ENCODE data around the gene KIRREL3.

KIRREL3 gene

GRCh38 chr11:126548581-126549550, 451.7 kb downstream of the KIRREL3 start:
- DNase-seq: no peak

DNA sequence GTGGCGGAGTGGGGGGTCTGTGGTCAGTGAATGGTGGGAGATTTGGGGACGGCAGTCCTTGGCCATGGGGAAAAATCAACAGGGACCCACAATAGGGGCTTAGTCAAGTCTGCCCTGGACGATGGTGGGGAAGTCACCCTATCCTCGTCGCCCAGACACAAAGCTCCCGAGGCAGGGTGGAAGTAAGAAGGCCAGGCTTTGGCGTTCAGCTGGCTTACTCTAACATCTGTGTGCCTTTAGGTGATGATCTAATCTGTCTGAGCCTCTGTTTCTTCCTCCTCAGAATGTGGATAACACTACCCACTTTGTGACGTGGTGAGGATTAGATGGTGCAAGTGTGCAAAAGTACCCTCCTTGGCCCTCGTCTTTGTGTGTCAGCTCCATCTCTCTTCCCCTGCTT, 452.9 kb downstream of the KIRREL3 start:
- no peak for DNase-seq

DNA sequence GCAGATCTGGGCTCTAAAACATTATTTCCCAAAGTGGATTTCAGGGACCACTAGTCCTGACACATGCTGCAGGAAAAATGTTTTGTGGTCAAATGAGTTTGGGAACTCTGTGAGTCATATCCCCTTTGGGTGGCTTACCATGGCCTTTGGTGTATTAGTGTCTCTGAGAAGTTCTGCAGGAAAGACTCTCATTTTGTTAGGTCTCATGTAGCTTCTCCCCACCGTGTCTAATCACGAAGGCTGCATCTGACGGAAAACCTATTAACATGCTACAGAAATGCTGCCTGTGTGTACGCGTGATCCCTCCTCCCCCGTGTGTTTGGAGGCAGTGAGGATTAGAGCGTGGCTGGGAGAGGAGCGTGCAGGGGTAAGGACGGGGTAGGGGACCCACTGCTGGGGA, 453.4 kb downstream of the KIRREL3 start:
- no peak for DNase-seq

GRCh38 chr11:126546694-126547093, 453.9 kb downstream of the KIRREL3 start:
- DNase-seq: no peak

DNA sequence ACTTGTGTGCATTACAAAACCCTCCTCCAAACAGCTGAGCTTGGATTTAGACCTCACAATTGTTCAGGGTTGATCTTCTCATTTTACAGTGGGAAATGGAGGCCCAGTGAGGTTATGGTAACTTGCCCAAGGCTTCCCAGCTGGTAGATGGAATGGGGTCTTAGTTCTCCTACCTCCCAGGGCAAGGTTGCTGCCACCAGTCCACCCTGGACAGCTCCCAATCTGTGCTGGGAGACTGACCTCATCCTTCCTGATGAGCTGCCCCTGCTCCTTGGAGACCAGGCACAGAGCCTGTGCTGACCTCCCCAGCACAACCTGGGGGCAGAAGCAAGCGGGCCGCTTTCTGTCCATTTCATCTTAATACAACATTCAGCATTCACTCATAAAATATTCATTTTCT, 454.4 kb downstream of the KIRREL3 start:
- no peak for DNase-seq

GRCh38 chr11:126545057-126545555, 455.5 kb downstream of the KIRREL3 start:
- no peak for DNase-seq

- DNase-seq: no peak
Measured at GRCh38 chr11:126544108-126545056, 456.2 kb downstream of the KIRREL3 start.

DNA sequence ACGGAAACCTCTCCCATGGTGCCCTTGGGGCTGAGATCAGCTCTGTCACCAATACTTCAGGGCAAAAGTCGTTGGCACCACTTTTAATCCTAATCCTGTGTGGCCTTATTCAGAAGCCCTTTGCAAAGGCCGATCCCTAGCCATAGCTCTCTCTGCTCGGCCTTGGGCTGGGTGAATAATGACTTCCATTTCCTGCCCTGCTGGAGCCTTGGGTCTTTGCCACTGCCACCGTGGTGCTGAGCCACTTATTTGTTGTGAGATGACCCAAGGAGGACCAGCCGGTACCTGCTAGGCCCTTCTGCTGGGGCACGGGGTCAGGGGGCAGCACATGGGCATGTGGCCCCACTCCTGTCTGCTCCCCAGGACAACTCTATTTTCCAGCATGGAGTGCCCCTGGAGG, 456.9 kb downstream of the KIRREL3 start:
- no peak for DNase-seq

- no peak for DNase-seq
Measured at GRCh38 chr11:126542334-126543015, 458.1 kb downstream of the KIRREL3 start.

DNA sequence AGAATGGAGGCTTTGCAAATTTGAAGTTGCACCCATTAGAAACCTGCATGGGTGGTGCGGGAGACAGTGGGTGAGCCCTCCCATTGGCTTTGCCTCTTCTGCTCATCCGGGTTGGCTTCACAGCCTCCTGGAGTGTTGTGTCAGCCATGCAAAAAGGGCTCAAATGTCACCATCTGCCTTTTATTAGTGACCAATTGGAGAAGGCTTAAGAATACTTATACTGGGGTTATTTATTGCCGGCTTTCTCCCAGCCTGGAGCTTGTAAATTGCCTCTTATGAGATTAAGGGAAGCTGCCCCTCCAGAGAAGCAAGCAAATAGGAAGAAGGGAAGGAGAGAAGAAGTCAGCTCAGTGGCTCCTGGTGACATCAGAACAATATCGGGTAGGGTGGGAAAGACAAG, 462.5 kb downstream of the KIRREL3 start:
- no peak for DNase-seq

- DNase-seq: no peak
Measured at GRCh38 chr11:126537492-126537891, 463.1 kb downstream of the KIRREL3 start.

GRCh38 chr11:126534141-126534805, 466.3 kb downstream of the KIRREL3 start:
- no peak for DNase-seq

GRCh38 chr11:126533560-126533959, 467.0 kb downstream of the KIRREL3 start:
- DNase-seq: no peak

DNA sequence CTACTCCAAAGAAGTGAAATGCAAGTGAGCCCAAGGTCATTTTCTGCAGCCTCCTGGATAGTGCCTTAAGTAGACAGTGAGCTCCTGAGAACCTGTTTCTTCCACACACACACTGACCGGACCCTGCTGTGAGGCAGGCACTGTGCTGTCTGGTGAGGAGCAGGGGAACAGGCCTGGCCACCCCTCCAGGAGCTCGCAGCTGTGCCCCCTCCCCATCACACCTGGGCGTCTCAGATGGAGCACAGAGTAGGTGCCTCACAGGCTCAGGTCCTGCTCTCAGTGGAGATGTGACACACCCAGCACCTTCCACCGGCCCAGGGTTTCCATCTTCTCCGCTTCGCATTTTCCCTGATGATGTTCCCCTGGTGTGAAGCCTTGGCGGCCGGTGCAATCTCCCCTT, 470.2 kb downstream of the KIRREL3 start:
- DNase-seq: no peak

DNA sequence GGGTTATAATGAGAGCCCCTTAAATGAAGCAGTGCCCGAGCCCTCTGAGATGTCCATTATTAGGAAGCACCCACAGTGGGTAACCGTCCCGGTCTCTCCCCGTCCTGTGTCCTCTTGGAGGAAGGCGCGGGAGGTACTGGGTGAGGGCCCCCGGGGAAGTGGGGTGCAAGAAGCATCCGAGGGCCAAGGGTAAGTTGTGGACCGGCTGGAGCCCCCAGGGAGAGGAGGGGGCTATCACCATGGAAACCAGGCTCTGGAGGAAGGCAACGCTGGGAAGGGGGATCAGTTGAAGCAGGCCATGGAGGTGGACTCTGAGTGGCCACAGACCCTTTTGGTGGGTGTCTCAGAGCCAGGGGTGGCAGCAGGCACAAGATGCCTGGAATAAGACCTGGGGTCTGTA, 471.5 kb downstream of the KIRREL3 start:
- no peak for DNase-seq

- no peak for DNase-seq
Measured at GRCh38 chr11:126528075-126528474, 472.5 kb downstream of the KIRREL3 start.

GRCh38 chr11:126527651-126528050, 472.9 kb downstream of the KIRREL3 start:
- DNase-seq: no peak

DNA sequence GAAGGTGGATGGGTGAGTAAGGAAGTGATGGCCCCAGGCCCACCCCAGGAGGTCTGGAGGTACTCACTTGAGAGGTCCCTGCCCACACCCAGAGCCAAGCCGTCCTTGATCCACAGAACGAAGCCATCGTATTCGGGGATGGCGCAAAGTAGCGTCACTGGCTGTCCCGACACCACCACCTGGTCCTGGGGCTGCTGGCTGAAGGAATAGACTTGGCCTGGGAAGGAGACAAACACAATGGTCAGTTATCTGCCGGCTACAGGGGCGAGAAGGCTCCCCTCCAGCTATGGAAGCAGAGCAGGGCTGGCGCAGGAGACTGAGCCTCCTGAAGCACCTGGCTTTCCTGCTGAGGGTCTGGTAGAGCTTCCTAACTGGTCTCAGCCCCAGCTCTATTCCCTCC, 474.1 kb downstream of the KIRREL3 start:
- no peak for DNase-seq

GRCh38 chr11:126525702-126526101, 474.9 kb downstream of the KIRREL3 start:
- DNase-seq: no peak

GRCh38 chr11:126525216-126525615, 475.4 kb downstream of the KIRREL3 start:
- DNase-seq: no peak

DNA sequence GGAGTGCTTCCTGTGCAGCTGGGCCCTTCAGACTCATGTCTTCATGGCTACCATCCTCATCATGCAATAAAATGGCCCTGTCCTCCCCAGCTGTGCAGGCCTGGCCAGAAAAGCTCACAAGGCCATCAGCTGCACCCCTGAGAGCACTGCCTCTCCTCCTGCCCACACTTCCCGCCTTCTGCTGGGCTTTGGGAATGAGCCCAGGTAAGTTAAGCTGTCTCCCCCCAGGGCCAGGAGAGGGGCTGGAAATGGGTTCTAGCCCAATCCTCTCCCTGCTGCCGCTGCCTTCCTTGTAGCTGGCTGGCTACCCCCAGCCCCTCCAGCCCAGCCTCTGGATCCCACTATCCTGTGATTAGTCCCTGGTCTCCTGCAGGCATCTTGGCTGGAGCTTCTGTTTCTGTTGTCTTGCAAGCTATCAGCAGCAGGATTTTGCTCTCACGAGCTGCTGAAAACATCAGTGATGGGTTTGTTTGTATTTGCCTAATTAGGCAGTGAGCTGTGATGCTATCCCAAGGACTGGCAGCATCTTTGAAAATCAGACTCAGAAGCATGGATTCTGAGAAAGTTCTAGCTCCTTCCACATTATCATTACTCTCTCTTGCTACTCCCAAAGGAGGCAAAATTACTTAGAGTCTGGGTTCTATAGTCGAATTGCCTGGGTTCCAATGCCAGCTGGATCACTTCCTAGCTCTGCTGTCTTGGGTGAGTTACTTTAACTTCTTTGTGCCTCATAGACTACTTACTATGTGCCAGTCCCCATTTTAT, 476.9 kb downstream of the KIRREL3 start:
- DNase-seq: no peak

All from activated CD4-positive, alpha-beta T cell treated with anti-CD3 and anti-CD28 coated beads for 4 hours (primary cell).